GM18867 (cell line): ENCODE measurements around the gene FATE1.
A peak's percentile ranks its signal among the peaks of the same experiment; 100 is the strongest.

Experiments used
- ATAC-seq: cut with Tn5 transposase; IDR thresholded peaks from one replicate; pipeline ENCODE4 v1.9.1; 2021; ENCODE audit warnings: mild to moderate bottlenecking, moderate library complexity; ENCODE audit not compliant: unreplicated experiment

FATE1 gene

DNA sequence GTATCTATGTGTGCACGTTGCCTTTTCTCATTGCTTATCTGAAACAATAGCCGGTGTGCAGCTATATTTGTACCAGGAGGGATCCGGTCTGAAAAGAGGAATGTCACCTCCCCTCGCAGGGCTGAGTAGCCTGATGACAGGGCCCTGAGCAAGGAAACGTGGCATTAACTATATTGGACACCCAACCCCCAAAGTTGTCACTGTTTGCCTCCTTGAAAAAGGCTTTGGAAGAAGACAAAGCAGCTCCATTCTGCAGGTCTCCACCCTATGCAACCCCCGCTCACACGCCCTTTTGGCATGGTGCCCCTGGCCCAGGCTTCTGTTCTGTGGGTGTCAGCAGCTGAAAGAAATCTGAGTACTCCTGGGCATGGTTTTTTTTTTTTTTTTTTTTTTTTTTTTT lies 12.3 kb upstream of the FATE1 start:
- no peak for ATAC-seq

- no peak for ATAC-seq
These were observed 11.7 kb upstream of the FATE1 start for GRCh38 chrX:151704041-151704663.

GRCh38 chrX:151708821-151709220 lies 7.0 kb upstream of the FATE1 start:
- no peak for ATAC-seq

- ATAC-seq = no peak
These were observed 5.4 kb upstream of the FATE1 start for GRCh38 chrX:151710457-151710856.

GRCh38 chrX:151711154-151711553 lies 4.7 kb upstream of the FATE1 start:
- no peak for ATAC-seq

DNA sequence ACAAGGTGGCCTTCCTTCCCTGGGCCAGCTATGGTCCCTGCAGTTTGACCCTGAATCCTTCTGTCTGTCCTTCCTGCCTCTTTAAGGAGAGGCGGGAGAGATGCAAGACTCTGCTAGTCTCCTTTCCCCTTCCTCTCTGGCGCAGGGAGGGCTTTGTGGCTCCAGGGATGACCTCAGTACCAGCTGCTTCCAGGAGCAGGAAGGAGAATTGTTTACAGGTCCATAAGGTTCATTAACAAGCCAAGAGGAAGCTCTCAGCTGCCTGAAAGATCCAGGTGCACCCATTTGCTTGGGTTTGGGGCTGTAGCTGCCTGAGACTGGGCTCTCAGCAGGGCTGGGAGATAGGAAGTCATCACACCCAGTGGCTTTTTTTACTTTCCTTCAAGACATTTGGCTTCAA lies 4.0 kb upstream of the FATE1 start:
- ATAC-seq = no peak

- no peak for ATAC-seq
These were observed 3.6 kb upstream of the FATE1 start for GRCh38 chrX:151712253-151712652.

- ATAC-seq = peak; percentile 64
These were observed 2.0 kb upstream of the FATE1 start for GRCh38 chrX:151713849-151714248.

DNA sequence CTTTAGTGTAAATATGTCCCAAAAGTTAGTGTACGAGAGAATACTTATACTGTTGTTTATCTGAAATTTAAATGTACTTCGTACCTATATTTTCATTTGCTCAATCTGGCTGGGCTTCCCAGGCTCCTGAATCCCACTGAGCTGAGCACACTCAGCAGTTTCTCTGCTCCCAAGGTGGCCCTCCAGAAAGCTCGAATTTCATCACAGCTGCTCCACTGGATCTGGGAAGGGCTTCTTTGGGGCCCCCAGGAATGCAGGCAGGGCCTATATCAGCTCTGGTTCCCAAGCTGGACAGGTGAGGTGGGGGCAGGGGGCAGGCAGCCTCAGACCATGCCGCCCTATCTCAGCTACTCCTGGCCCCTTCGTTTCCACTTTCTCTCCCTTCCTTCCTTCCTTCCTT lies 1.5 kb upstream of the FATE1 start:
- ATAC-seq = no peak

- peak; percentile 68 for ATAC-seq
These were observed 6.5 kb downstream of the FATE1 start for GRCh38 chrX:151722241-151722846.

GRCh38 chrX:151723156-151723760 lies 7.4 kb downstream of the FATE1 start:
- no peak for ATAC-seq

DNA sequence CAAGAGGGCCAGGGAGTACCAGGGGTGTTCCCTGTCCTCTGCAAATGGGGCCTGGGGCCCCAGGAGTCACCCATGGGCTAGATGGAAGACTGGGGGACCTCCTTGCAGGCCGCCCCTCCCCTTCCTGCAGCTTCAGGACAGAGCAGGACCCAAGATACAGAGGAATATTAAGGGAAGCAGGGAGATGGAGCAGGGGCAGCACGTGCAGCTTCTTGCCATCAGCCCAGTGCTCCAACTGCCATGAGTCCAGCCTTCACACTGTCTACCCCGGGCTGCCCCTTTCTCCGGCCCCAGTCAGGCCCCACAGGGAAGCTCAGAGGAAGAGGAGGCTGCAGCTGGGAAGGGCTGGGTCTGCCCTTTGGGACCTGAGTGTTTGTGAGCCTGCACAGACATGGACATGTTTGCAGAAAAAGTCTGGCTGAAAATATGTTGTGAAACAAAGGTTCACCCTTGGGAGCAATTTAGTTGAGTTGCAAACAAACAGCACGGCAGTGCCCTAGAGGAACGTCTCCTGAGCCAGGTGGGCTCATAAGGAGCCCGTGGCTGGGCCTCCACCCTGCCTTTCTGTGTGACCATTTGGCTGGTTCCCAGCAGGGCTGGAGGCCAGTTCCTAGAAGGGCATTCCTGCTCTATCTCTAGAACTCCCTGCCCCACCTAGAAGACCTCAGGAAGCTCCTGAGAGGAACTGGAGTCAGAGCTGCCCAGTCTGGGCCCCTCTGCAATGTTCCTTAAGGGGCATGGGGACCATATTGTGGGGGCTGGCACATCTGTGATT lies 8.9 kb downstream of the FATE1 start:
- no peak for ATAC-seq

DNA sequence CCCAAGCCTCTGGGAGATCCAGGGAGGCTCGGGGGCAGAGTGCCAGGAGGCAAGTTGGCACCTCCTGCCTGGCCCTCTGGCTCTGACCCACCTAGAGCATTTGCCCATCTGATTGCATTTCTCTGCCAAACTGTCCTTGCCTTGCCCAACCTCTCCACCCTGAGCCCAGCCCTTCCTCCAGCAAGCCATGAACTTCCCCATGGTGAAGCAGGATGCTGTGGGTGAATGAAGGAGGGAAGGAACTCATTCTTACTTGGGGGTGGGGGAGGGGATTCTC lies 9.4 kb downstream of the FATE1 start:
- no peak for ATAC-seq

DNA sequence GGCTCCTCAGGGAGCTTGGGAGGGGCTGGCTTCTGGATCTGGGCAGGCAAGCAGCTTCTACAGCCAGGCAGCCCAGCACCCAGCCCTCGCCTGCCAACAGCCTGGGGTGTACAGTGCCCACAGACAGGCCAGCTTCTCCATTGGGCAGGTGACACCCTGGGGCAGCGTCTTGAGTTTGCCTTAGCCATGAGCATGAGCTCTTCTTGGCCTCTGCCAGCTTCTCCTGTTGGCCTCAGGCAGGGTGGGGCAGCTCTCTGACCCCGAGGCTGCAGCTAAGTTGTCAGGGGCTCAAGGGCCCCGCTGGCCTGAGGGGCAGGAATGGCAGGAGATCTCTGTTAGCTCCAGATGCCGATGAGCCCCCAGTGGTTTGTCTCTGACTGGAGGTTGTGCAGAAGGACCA lies 10.9 kb downstream of the FATE1 start:
- ATAC-seq = no peak

GRCh38 chrX:151727346-151727745 lies 11.5 kb downstream of the FATE1 start:
- no peak for ATAC-seq

DNA sequence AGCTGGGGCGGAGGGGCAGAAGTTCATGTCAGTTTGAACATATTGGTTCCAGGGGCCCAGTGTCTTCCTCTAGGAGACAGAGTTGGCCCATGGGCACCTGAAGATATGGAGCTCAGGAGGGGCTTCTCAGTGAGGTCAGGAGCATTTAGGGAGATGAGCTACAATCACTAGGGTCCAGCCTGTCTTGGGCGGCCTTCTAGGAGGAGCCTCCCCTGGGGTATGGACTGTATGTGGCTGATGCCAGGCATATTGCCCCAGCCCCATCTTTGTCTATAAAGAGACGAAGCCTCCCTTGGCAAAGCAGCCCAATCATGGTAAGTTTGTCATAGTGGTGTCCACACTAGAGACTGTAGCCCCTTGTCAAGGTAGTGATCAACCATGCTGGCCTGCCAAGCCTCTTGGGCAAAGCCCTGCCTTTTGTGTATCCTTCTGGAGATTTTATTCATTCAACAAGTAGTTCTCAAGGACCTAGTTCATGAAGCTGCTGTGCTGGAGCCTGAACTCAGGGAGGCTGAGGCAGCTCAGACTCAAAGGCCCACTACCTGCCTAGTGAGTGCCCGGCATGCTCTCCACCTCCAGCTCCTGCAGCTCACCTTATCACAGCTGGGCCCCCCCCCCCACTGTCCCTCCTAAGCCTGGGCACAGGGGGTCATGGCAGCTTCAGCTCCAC lies 13.4 kb downstream of the FATE1 start:
- no peak for ATAC-seq

DNA sequence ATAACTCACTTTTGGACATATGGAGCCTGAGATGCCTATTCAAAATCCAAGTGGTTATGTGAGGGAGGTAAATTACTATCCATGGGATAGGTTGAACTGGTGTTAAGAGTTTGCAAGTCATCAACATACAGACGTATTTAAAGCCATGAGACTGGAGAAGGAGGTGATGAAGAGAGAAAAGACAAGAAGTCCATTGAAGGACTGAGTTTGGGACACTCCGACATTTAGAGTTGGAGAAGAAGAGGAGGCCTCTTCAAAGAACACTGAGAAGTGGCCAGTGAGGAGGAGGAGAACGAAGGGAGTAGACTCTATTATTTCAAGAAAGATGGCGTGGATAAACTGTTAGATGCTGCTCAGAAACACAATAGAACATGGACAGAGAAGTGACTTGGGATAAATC lies 18.6 kb downstream of the FATE1 start, which contains the start of gene CNGA2:
Gene CNGA2, plus strand, starts transcription at position 301 of the 400 bp plus-strand sequence. CDS start 3,738 bp downstream, outside the sequence.
- no peak for ATAC-seq

GRCh38 chrX:151735219-151735618 lies 19.4 kb downstream of the FATE1 start:
- no peak for ATAC-seq

- no peak for ATAC-seq
These were observed 20.9 kb downstream of the FATE1 start for GRCh38 chrX:151736685-151737084.

- no peak for ATAC-seq
These were observed 21.7 kb downstream of the FATE1 start for GRCh38 chrX:151737494-151737893.

GRCh38 chrX:151738751-151739150 lies 22.9 kb downstream of the FATE1 start:
- ATAC-seq = no peak
